ENCODE data around the gene PDE5A. TPM values are rescaled to one million over a fixed set of nuclear protein-coding genes. Genes with fewer than 3 reads are reported as not detected.

The PDE5A gene
- total and polyA plus RNA-seq, 10 of the 15 experiments (the other 5 are each of a cell fraction or from before 2014, with no cell fraction given), result under 0.01 to 3.9 (median 0.26) TPM; not detected in 1

- 0 out of 2 replicates have a peak, but pooled peaks have one; percentile 35 for TF ChIP-seq ZNF592 (IDR thresholded peaks at IDR 0.05)
These were observed at the start of gene PDE5A (continued) for GRCh38 chr4:119628281-119629141.

- no peaks in the 10 kb centered on the region for H3K27me3 ChIP-seq (replicated peaks in 1 of 2; ENCODE audit: control insufficient read depth in 2 of 2, insufficient read depth in 2 of 2, low read length in 1 of 2)
- no peak overlapping the region for H3K9ac ChIP-seq (ENCODE audit: control insufficient read depth, insufficient read depth, low read length)
- ChIA-PET SMC1A (ENCODE audit: uncharacterized antibody, unreplicated experiment) (interaction anchor here (1.5 kb wide), 1 partner anchor 13 kb away, joined by 4 read pairs; no protein-coding TSS in a partner anchor), RAD21 (ENCODE audit: unreplicated experiment) (no interaction called here), CTCF (interaction anchor here (1.0 kb wide), 1 partner anchor 11 kb away, joined by 3 read pairs; no protein-coding TSS in a partner anchor), POLR2A (no interaction called here)
- DNase-seq (ENCODE audit: low read depth, low spot score) (no peak), FAIRE-seq (no peak), ATAC-seq (no peak)
- no peak overlapping the region for H3K4me2 ChIP-seq (ENCODE audit: control insufficient read depth, insufficient read depth)
- no peaks in the 10 kb centered on the region for H4K20me1 ChIP-seq (ENCODE audit: control insufficient read depth, insufficient read depth)
- H3K79me2 ChIP-seq (ENCODE audit: control insufficient read depth, insufficient read depth, low read length), result no peaks in the 10 kb centered on the region
- H2AFZ ChIP-seq (ENCODE audit: control insufficient read depth, low read depth, low read length), result no peak overlapping the region
- intact Hi-C loops (cut with micrococcal nuclease; ENCODE audit: unreplicated experiment), result no loop called here
- no peaks in the 10 kb centered on the region for H3K9me3 ChIP-seq (replicated peaks; ENCODE audit: control insufficient read depth, insufficient read depth, low read length)
- H3K27ac ChIP-seq (ENCODE audit: control insufficient read depth, insufficient read depth), result no peak overlapping the region
- H3K4me3 ChIP-seq, result no peak overlapping the region
- 72% methylated on average over 3 of the region's 3 CpGs for WGBS (ENCODE audit: insufficient coverage, insufficient replicate concordance, low lambda C conversion rate, missing lambda C conversion rate)
- in situ Hi-C loops (cut with MboI), result no loop called here
- no TSS peak for BruUV-seq (replicated peaks)
- H3K4me1 ChIP-seq (ENCODE audit: control insufficient read depth, insufficient read depth, low read length), result no peaks in the 10 kb centered on the region
- no peaks in the 10 kb centered on the region for H3K36me3 ChIP-seq (ENCODE audit: control insufficient read depth in 2 of 2, insufficient read depth in 2 of 2, low read length in 1 of 2)
- no peak for TF ChIP-seq POU2F2 (IDR thresholded peaks at IDR 0.05; ENCODE audit: borderline replicate concordance, low read depth, low read length)
- no peak for TF ChIP-seq SKIL (IDR thresholded peaks at IDR 0.05; ENCODE audit: low read depth, poor library complexity, severe bottlenecking)
- TF ChIP-seq RAD21 (IDR thresholded peaks at IDR 0.05; ENCODE audit: insufficient read depth, low read depth, low read length), result no peak
- no peak for TF ChIP-seq TCF12 (IDR thresholded peaks at IDR 0.05; ENCODE audit: low read depth, low read length)
- no peak for TF ChIP-seq HDAC6 (IDR thresholded peaks at IDR 0.05; ENCODE audit: unreplicated experiment)
- TF ChIP-seq USF2 (IDR thresholded peaks at IDR 0.05; ENCODE audit: borderline replicate concordance, low read depth, low read length), result no peak
- no peak for TF ChIP-seq SIN3A (IDR thresholded peaks at IDR 0.05; ENCODE audit: low read depth, low read length)
- TF ChIP-seq SUPT20H (IDR thresholded peaks at IDR 0.05; ENCODE audit: borderline replicate concordance, control insufficient read depth, low read depth, low read length), result no peak
- TF ChIP-seq CHD2 (IDR thresholded peaks at IDR 0.05; ENCODE audit: borderline replicate concordance, low read depth, low read length), result no peak
- TF ChIP-seq SPI1 (IDR thresholded peaks at IDR 0.05; ENCODE audit: borderline replicate concordance, insufficient read depth, low read depth, low read length), result no peak
These were observed 47.5 kb upstream of the PDE5A start for GRCh38 chr4:119676101-119676500.

All from GM12878 (cell line).